T-helper 2 cell treated with Interferon-gamma antibody and Interleukin-4, amounts not matched to agents 100 ng/mL and 5 ng/mL, for 36 hours (primary cell): ENCODE data around the gene RBM19. TPM values are rescaled to one million over a fixed set of nuclear protein-coding genes. Genes with fewer than 3 reads are reported as not detected.
"Not testable (repeated sequence)": the region's sequence is repeated elsewhere in the genome, so short reads cannot be mapped to it uniquely, and the experiment has no call there.

Experiments used
- intact Hi-C: fragments of 100-400 bp; cut with micrococcal nuclease; formaldehyde crosslinking; loops from one replicate; pipeline ENCODE4 v1.15.1; 2023
- total RNA-seq: library from RNA; stranded (reverse); gene quantifications from 2 replicates; pipeline ENCODE4 v1.2.3, GENCODE V29; 2022

RBM19 gene
- total RNA-seq, 1 donor from 2014 or later: 44.2 TPM

GRCh38 chr12:113903381-113903863 is 62.7 kb downstream of the RBM19 start:
- intact Hi-C loops: no loop called here

DNA sequence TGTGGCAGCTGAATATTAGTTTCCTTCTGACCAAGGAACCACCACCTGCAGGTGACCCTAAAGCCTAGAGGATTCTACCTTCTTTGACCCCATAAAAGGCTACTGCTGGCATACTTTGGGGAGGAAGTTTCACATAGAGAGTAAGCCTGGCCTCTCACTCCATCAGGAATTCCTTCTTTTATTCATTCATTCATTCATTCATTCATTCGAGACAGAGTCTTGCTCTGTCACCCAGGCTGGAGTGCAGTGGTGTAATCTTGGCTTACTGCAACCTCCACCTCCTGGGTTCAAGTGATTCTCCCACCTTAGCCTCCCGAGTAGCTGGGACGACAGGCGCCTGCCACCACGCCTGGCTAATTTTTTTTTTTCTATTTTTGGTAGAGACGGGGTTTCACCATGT is 64.8 kb downstream of the RBM19 start:
- intact Hi-C loops: not testable (repeated sequence)

GRCh38 chr12:113900716-113901115 is 65.4 kb downstream of the RBM19 start:
- intact Hi-C loops: no loop called here

GRCh38 chr12:113899561-113900471 is 66.3 kb downstream of the RBM19 start:
- intact Hi-C loops: no loop called here

- intact Hi-C loops: no loop called here
These were observed 67.0 kb downstream of the RBM19 start for GRCh38 chr12:113899042-113899560.

DNA sequence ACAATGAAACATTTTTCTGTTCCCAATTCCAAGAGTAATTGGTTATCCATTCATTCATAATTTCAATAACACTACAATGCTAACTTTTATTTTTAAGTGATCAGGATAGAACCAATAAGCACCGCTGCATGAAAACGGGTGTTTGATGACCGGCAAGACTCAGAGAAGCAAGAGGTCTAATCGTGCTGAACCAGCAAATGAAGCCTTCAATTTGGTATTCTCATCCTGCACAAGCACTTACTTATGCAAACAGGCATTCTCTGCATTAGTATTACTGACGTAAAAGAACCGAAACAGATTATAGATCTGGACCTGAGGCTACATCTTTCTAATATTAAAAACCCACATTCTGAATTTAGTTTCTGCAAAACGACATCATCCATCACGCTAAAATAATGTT is 67.7 kb downstream of the RBM19 start:
- intact Hi-C loops: no loop called here

DNA sequence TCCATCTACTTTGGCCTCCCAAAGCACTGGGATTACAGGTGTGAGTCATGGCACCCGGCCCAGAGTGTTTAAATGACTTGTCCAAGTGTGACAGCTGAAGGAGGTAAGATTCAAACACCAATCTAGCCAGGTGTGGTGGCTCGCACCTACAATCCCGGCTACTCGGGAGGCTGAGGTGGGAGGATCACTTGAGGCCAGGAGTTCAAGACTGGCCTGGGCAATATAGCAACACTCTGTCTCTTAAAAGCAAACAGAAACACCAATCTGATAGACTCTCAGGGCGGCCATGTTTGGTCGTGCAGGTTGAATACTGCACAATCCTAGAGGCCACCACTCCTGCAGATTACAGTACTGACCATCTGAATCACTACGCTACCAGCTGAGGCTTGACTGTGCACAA is 68.7 kb downstream of the RBM19 start:
- intact Hi-C loops: no loop called here

DNA sequence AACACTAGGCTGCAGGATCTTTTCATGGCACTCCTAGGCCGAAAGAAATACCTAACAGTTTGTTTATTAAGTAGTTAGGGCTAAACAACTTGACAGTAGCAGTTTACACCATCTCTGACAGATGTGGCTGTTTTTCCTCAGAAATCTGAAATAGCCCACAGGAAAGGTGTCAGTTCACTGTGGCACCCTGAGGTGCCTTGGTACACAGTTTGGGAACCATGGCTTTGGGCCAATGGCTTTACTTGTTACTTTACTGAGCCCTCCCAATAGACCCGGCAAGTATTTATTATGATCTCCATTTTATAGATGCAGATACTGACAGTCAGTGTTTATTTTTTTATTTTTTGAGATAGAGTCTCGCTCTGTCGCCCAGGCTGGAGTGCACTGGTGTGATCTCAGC is 69.3 kb downstream of the RBM19 start:
- intact Hi-C loops: no loop called here

DNA sequence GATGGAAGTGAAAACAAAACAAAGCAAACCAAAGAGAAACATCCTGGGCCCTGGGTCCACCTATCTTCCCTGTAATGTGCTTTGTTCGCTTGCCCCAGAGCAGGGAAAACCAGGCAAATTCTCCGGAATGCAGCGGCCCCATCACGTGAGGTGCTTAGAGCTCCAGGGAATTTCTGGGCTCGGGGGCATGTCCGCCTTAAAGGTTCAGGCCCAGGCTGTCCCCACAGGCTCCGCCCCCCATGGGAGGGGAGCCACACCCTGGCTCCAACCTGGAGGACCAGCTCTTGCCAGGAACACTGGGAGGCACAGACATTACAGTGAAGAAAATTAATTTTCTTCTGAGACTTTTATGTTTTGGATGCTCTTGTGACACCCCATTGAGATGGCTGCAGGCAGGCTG is 69.9 kb downstream of the RBM19 start:
- intact Hi-C loops: no loop called here

- intact Hi-C loops: no loop called here
These were observed 70.9 kb downstream of the RBM19 start for GRCh38 chr12:113895176-113895575.

DNA sequence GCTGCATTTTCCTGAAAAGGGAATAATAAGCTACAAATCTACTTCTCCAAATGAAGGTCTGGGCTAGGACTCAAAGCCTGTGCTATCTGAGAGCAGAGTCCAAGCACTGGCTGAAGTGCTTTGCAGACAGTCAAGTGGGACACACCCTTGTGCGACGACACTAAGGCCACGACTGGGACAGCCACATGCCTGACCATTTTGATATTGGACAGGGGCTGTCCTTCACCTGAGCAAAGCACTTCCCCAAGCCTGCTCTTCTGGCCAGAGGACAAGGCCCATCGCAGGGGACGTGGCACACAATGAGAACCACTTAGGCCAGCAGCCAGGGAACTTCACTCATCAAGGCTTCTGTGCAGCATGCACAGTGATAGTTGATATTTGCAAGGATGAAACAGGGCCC is 71.4 kb downstream of the RBM19 start:
- intact Hi-C loops: no loop called here

- intact Hi-C loops: no loop called here
These were observed 72.9 kb downstream of the RBM19 start for GRCh38 chr12:113893221-113893620.

GRCh38 chr12:113892556-113892955 is 73.6 kb downstream of the RBM19 start:
- intact Hi-C loops: no loop called here

GRCh38 chr12:113891739-113892520 is 74.2 kb downstream of the RBM19 start:
- intact Hi-C loops: no loop called here

GRCh38 chr12:113891167-113891692 is 74.9 kb downstream of the RBM19 start:
- intact Hi-C loops: no loop called here

- intact Hi-C loops: no loop called here
These were observed 76.1 kb downstream of the RBM19 start for GRCh38 chr12:113889891-113890581.

DNA sequence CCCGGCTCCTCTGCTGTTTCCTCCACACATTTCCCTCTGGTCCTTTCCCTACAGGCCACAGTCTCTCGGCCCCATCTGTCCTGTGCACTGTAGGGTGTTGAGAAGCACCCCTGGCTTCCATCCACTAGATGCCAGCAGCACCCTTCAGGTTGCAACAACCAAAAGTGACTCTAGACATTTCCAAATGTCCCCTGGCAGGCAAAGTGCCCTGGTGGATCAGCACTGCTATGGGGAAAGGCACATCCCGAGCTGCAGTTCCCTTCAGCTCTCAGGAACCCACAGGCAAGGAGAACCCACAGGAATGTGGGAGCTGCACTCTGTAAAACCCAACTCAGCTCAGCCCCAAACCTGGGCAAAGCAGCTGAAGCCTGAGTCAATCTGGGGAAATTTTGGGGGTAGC is 77.0 kb downstream of the RBM19 start:
- intact Hi-C loops: no loop called here

DNA sequence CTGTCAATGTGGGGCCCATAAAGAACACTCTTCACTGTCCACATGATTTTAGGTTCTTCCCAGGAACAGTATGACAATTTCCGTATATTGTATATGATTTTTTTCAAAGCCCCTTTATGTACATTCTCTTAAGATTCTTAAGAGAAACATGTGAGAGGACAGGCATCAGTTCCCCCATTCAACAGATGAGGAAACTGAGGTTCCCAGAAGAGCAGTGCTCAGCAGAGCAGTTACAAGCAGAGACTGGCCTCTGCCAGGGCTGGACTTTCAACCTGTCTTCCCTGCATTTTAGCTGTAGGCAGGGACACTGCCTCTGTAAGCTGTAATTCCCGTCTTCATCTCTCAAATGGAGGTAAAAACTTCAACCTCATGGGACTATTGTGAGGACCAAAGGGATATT is 77.7 kb downstream of the RBM19 start:
- intact Hi-C loops: no loop called here

- intact Hi-C loops: no loop called here
These were observed 78.2 kb downstream of the RBM19 start for GRCh38 chr12:113887906-113888305.

DNA sequence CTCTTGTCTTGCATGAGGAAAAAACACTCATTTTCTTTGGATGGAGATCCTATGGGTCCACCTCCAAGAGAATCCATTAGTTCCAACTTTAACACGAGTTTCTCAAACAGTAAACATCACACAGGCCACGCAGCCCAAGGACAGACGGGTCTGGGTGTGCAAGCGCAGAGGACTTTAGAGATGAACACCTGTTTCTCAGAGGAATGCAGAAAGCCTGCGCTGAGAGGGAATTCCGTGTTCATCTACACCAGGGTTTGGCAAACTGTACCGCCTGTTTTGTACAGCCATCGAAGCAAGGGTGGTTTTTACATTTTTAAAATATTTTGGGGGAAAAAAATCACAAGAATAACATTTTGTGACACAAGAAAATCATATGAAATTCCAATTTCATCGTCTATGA is 79.4 kb downstream of the RBM19 start:
- intact Hi-C loops: no loop called here

- intact Hi-C loops: no loop called here
These were observed 81.7 kb downstream of the RBM19 start for GRCh38 chr12:113884392-113884791.
